Glutamatergic neuron (in vitro differentiated cells): ENCODE data around the gene BZW2. TPM values are rescaled to one million over a fixed set of nuclear protein-coding genes. Genes with fewer than 3 reads are reported as not detected.

Source experiments
- DNase-seq: peaks from one replicate; pipeline ENCODE4 v3.0.0; 2022
- H3K27ac Mint-ChIP-seq: one replicate; pipeline ENCODE4 v1.8.0; 2020; ENCODE audit warnings: mild to moderate bottlenecking, mixed read lengths, inconsistent platforms; ENCODE audit not compliant: unreplicated experiment
- H3K27me3 Mint-ChIP-seq: one replicate; pipeline ENCODE4 v1.8.0; 2020; ENCODE audit warnings: mild to moderate bottlenecking, moderate library complexity, mixed read lengths, inconsistent platforms; ENCODE audit not compliant: unreplicated experiment
- H3K36me3 Mint-ChIP-seq: one replicate; pipeline ENCODE4 v1.8.0; 2020; ENCODE audit warnings: mild to moderate bottlenecking, mixed read lengths, inconsistent platforms; ENCODE audit not compliant: unreplicated experiment
- H3K4me1 Mint-ChIP-seq: one replicate; pipeline ENCODE4 v1.8.0; 2020; ENCODE audit warnings: mild to moderate bottlenecking, low read depth, mixed read lengths, inconsistent platforms; ENCODE audit not compliant: unreplicated experiment
- H3K4me3 Mint-ChIP-seq: one replicate; pipeline ENCODE4 v1.8.0; 2020; ENCODE audit warnings: mild to moderate bottlenecking, mixed read lengths, inconsistent platforms; ENCODE audit not compliant: unreplicated experiment
- H3K9me3 Mint-ChIP-seq: one replicate; pipeline ENCODE4 v1.8.0; 2020; ENCODE audit warnings: mild to moderate bottlenecking, moderate library complexity, mixed read lengths, inconsistent platforms; ENCODE audit not compliant: unreplicated experiment
- total RNA-seq: library from RNA; stranded (reverse); fragmentation: NEBNext Ultra II Directional; extraction: Animal tissue kit (Norgen Biotek cat#: 25700); gene quantifications from one replicate; pipeline ENCODE4 v1.2.1, GENCODE V29; 2021; ENCODE audit not compliant: unreplicated experiment
- TF ChIP-seq, protein P1 (sequence below): fragments of 200-600 bp; sonication (generic); IDR thresholded peaks from one replicate; pipeline ENCODE4 v1.5.0; 2021; ENCODE audit not compliant: partially characterized antibody, unreplicated experiment

Gene BZW2
- total RNA-seq, 1 donor from 2014 or later, result 86.7 TPM

DNA sequence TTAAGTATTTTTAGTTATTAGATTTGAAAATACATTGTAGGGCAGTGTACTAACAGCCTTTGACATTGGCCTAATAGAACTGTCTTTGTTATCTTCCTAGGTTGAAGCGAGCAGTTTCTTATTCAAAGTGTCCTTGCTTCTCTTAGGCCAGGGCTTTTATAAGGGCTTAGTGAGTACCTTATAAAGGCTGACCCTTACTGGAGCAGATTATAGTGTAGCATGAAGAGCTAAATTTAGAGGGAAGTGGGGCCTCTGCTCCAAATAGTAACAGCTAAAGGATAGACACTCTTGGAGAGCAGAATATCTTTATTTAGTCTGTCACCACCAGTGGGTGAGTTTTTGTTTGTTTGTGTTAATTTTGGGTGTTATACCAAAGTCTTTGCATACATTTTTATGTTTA lies 15.9 kb downstream of the BZW2 start:
- TF ChIP-seq, protein P1, sequence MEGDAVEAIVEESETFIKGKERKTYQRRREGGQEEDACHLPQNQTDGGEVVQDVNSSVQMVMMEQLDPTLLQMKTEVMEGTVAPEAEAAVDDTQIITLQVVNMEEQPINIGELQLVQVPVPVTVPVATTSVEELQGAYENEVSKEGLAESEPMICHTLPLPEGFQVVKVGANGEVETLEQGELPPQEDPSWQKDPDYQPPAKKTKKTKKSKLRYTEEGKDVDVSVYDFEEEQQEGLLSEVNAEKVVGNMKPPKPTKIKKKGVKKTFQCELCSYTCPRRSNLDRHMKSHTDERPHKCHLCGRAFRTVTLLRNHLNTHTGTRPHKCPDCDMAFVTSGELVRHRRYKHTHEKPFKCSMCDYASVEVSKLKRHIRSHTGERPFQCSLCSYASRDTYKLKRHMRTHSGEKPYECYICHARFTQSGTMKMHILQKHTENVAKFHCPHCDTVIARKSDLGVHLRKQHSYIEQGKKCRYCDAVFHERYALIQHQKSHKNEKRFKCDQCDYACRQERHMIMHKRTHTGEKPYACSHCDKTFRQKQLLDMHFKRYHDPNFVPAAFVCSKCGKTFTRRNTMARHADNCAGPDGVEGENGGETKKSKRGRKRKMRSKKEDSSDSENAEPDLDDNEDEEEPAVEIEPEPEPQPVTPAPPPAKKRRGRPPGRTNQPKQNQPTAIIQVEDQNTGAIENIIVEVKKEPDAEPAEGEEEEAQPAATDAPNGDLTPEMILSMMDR, result no peak
- H3K27ac Mint-ChIP-seq, result no peak overlapping the region
- H3K9me3 Mint-ChIP-seq, result no peaks in the 10 kb centered on the region

DNA sequence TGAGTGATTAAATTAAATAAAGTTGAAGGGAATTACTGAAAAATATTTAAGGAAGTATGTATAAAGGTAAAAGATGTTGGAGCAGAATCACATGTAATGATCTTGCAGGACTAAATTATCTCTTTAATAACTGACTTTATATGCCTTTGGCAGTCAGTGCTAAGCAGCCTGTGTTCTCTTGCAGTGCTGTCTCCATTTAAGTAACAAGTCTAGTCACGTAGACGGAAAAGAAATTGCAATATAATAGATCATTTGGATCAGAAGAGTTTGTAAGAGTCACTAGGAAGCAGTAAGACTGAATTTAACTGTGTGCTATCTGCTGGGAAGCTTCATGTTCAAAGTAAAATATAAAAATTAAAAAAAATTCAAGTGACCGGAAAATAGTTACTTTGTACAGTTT lies 21.4 kb downstream of the BZW2 start:
- DNase-seq, result no peak
- TF ChIP-seq, protein P1, result no peak
- Mint-ChIP-seq H3K36me3 (no peaks in the 10 kb centered on the region), H3K27ac (no peak overlapping the region), H3K27me3 (peaks cover 1% of the 10 kb centered on the region), H3K4me1 (peaks cover 16% of the 10 kb centered on the region), H3K9me3 (no peaks in the 10 kb centered on the region), H3K4me3 (no peak overlapping the region)

More for the DNA sequence above, 15.9 kb downstream of the BZW2 start:
- Mint-ChIP-seq H3K4me1 (peaks cover 22% of the 10 kb centered on the region), H3K36me3 (no peaks in the 10 kb centered on the region), H3K27me3 (peaks cover 1% of the 10 kb centered on the region), H3K4me3 (no peak overlapping the region)
- no peak for DNase-seq

DNA sequence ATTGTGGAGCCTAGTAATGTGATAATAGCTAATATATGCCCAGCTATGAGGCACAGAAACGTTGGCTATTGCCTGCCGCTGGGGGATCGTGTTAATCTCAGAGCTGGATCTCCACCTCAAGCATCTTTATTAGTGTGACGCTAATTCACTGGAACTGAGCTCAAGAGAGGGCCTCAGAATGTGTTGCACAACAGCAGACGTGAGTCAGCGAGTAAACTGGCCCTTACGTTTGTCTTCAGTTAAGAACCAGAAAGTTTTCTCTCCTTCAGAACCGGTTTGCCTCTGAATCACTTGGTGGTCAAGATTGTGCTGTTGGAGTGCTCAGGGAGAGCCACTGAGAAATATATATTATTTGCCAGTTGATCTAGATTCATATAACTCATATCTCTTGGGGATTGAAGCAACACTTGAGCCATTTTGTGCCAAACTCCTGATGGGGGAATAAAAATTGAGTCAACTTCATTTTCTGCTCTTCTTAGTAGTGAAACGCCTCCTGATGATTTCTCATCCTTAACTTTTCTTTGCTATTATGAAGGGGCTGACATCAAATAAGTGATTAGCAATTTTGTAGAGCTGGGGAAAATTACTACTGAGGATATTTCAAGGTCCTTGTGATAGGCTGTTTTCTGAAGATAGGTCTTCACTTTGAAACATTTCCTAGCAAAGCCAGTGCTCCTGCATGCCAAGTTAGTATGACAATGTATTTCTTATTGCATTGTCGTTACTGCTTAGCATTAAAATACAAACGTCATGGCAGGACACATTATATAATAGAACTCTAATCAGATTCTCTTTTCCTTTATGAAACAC lies 22.3 kb downstream of the BZW2 start:
- peaks cover 12% of the 10 kb centered on the region for H3K4me1 Mint-ChIP-seq
- H3K4me3 Mint-ChIP-seq, result no peak overlapping the region
- H3K27me3 Mint-ChIP-seq, result no peaks in the 10 kb centered on the region
- no peaks in the 10 kb centered on the region for H3K9me3 Mint-ChIP-seq
- no peaks in the 10 kb centered on the region for H3K36me3 Mint-ChIP-seq
- H3K27ac Mint-ChIP-seq, result no peak overlapping the region
- DNase-seq, result no peak
- TF ChIP-seq, protein P1, result no peak

DNA sequence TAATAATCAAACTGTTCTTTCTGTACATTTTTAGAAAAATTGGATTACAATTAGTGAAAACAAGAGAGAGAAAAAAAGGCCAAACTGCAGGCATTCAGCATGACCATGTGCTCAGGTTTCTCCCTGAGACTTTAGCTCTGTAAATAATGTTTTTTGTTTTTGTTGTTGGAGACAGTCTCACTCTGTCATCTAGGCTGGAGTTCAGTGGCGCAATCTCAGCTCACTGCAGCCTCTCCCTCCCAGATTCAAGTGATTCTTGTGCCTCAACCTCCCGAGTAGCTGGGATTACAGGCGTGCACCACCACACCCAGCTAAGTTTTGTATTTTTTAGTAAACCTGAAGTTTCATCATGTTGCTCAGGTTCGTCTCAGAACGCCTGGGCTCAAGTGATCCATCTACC lies 23.0 kb downstream of the BZW2 start:
- no peak for DNase-seq
- Mint-ChIP-seq H3K4me1 (peaks cover 12% of the 10 kb centered on the region), H3K27me3 (no peaks in the 10 kb centered on the region), H3K9me3 (no peaks in the 10 kb centered on the region), H3K27ac (no peak overlapping the region), H3K4me3 (no peak overlapping the region), H3K36me3 (no peaks in the 10 kb centered on the region)
- TF ChIP-seq, protein P1, result no peak

DNA sequence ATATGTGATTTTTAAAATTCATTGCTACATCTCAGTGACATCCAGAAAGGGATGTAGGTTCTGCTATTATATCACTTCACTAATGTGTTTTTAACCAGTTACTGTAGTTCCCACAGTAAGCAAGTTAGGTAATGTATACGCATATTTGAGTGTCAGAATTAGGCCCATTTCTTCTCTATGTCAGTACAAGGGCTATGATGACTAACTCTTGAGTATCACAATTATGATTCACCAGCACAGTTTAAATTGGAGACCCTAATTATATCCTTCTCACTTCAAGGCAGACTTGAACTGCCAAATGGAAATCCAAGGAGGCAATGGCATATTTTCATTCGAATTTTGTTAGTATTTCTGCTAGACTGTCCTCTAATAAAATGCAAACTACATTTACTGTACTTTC lies 23.6 kb downstream of the BZW2 start:
- Mint-ChIP-seq H3K4me3 (no peak overlapping the region), H3K4me1 (peaks cover 7% of the 10 kb centered on the region), H3K27me3 (no peaks in the 10 kb centered on the region), H3K36me3 (no peaks in the 10 kb centered on the region), H3K27ac (no peak overlapping the region), H3K9me3 (no peaks in the 10 kb centered on the region)
- no peak for DNase-seq
- TF ChIP-seq, protein P1, result no peak
